Transverse colon (tissue), 3 donors: ENCODE data around the gene EPB41L4B.

Experiments
- POLR2A ChIP-seq: fragments of 450-650 bp; IDR thresholded peaks from one replicate; pipeline ENCODE4 v1.6.1; 2016; ENCODE audit warnings: antibody characterized with exemption, mild to moderate bottlenecking, moderate library complexity
- TF ChIP-seq, protein P1 (sequence below), 5 experiments: fragments of 200-600 bp in 3 of 5; fragments of 450-650 bp in 2 of 5; sonication (generic) in 3 of 5; IDR thresholded peaks; 1 replicate in 2 of 5; 2 replicates in 3 of 5; pipeline ENCODE4 v1.5.1; 2016 to 2017; ENCODE audit warnings: antibody characterized with exemption in 5 of 5, inconsistent platforms in 3 of 5, mild to moderate bottlenecking in 2 of 5, moderate library complexity in 1 of 5

GRCh38 chr9:109281518-109281917 is 39.3 kb downstream of the EPB41L4B start:
- TF ChIP-seq, protein P1, sequence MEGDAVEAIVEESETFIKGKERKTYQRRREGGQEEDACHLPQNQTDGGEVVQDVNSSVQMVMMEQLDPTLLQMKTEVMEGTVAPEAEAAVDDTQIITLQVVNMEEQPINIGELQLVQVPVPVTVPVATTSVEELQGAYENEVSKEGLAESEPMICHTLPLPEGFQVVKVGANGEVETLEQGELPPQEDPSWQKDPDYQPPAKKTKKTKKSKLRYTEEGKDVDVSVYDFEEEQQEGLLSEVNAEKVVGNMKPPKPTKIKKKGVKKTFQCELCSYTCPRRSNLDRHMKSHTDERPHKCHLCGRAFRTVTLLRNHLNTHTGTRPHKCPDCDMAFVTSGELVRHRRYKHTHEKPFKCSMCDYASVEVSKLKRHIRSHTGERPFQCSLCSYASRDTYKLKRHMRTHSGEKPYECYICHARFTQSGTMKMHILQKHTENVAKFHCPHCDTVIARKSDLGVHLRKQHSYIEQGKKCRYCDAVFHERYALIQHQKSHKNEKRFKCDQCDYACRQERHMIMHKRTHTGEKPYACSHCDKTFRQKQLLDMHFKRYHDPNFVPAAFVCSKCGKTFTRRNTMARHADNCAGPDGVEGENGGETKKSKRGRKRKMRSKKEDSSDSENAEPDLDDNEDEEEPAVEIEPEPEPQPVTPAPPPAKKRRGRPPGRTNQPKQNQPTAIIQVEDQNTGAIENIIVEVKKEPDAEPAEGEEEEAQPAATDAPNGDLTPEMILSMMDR (IDR thresholded peaks at IDR 0.05) = no peak
- no peak for TF ChIP-seq POLR2A
